GM12873 (cell line): ENCODE results near the gene MS4A4E.

Source experiments
- TF ChIP-seq, protein P1 (sequence below): IDR thresholded peaks from 2 replicates; pipeline ENCODE4 v1.5.1; 2012; ENCODE audit warnings: low read depth, mild to moderate bottlenecking, moderate library complexity, low read length, control low read depth; ENCODE audit not compliant: insufficient read depth; ENCODE audit errors: missing control alignments

The MS4A4E gene

GRCh38 chr11:60265373-60266214, 22.7 kb upstream of the MS4A4E start:
- TF ChIP-seq, protein P1, sequence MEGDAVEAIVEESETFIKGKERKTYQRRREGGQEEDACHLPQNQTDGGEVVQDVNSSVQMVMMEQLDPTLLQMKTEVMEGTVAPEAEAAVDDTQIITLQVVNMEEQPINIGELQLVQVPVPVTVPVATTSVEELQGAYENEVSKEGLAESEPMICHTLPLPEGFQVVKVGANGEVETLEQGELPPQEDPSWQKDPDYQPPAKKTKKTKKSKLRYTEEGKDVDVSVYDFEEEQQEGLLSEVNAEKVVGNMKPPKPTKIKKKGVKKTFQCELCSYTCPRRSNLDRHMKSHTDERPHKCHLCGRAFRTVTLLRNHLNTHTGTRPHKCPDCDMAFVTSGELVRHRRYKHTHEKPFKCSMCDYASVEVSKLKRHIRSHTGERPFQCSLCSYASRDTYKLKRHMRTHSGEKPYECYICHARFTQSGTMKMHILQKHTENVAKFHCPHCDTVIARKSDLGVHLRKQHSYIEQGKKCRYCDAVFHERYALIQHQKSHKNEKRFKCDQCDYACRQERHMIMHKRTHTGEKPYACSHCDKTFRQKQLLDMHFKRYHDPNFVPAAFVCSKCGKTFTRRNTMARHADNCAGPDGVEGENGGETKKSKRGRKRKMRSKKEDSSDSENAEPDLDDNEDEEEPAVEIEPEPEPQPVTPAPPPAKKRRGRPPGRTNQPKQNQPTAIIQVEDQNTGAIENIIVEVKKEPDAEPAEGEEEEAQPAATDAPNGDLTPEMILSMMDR, result peak; percentile 66

DNA sequence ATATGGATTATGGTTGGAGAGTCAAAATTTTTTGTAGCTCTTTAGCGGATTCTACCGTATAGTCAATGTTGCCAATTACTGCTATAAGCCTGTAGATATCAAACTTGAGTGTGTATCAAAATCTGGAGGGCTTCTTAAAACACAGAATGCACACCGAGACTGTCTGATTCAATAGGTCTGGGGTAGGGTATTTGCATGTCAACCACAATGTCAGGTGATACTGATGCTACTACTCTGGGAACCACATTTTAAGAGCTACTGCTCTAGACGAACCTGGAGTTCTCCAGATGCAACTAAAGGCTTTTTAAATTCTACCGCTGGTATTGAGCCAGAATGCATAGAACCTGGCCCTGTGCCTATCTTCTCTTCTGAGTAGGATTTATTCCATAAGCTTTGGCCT, 21.7 kb upstream of the MS4A4E start:
- TF ChIP-seq, protein P1, result no peak

GRCh38 chr11:60263402-60263801, 20.5 kb upstream of the MS4A4E start:
- TF ChIP-seq, protein P1, result no peak

GRCh38 chr11:60261014-60261413, 18.1 kb upstream of the MS4A4E start:
- TF ChIP-seq, protein P1, result no peak

GRCh38 chr11:60257956-60258722, 15.2 kb upstream of the MS4A4E start:
- TF ChIP-seq, protein P1, result no peak

GRCh38 chr11:60252213-60253108, 9.5 kb upstream of the MS4A4E start:
- TF ChIP-seq, protein P1, result no peak
